ENCODE results near the gene LRMDA.

DNA sequence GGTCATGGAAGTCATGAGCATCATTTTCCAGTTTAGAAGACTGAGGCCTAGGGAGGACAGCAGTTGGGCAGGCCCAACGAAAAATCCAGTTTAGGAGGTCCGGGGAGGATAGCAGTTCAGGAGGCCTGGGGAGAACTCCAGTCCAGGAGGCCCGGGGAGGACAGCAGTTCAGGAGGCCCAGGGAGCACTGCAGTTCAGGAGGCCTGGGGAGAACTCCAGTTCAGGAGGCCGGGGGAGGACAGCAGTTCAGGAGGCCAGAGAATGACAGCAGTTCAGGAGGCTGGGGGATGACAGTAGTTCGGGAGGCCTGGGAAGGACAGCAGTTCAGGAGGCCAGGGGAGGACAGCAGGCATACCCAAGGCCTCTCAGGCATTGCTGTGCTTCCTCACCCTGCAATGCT, 453.4 kb downstream of the LRMDA start:
- TF ChIP-seq CTCF (IDR thresholded peaks at IDR 0.05; ENCODE audit: insufficient read depth, low read length, poor library complexity, severe bottlenecking) (no peak), EZH2phosphoT487 (conservative IDR thresholded peaks at IDR 0.05; ENCODE audit: low read length) (no peak)

Data from SU-DHL-6 (cell line).